HG03066 (cell line): ENCODE data around the gene OPCML.

ENCODE experiments used
- ATAC-seq: cut with Tn5 transposase; IDR thresholded peaks from one replicate; pipeline ENCODE4 v1.9.1; 2021; ENCODE audit warnings: low read depth; ENCODE audit not compliant: unreplicated experiment

The OPCML gene

DNA sequence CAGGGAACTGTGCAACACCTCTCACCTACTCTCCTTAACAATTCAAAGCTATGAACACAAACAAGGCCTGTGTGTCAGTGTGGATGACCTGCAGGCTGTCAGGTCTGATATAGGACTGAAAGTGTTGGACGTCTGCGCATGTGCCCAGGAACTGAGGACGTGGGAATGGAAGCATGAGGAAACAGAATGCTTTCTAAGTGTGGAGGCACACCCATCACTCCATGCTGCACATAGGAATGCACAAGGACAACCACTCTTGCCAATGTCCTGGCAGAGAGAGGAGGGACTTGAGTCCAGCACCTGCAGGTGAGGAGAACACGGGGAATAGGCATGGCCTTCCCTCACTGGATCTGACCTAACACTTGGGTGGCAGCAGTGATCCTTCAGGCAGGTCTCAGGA is 874.3 kb downstream of the OPCML start:
- ATAC-seq = no peak

DNA sequence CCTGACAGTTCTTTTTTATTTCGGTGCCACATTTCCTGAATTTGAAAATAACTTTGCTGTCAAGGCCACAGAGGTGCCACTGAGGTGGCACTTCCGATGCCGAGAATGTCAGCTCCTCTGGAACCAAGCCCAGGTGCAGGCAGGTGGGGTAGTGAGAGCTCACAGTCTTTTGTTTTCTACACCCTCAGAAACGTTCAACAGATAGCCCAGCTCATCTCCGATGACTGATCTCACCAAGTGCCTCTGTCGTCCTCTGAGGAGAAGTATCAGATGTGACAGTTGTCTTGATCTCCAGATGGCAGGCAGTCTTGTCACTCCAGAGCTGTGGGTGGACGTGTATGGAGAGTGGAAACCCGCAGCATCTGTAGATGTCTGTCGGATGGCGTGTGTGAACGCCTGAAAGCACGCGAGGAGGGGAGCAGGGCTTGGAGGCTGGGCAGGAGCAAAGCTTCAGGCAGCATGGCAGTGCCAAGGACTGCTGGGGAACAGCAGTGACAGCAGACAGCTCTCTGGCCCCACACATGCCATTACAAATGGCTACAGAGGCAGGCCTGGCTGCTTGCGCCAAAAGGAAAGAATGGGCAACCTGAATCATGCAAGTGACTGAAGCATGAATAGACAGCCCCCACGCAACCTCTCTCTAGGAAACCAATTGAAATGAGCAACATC is 877.0 kb downstream of the OPCML start:
- ATAC-seq = no peak

- no peak for ATAC-seq
Measured at GRCh38 chr11:132653237-132653636, 879.1 kb downstream of the OPCML start.

GRCh38 chr11:132650969-132651720 is 881.2 kb downstream of the OPCML start:
- ATAC-seq = no peak

- no peak for ATAC-seq
Measured at GRCh38 chr11:132649277-132649676, 883.0 kb downstream of the OPCML start.

DNA sequence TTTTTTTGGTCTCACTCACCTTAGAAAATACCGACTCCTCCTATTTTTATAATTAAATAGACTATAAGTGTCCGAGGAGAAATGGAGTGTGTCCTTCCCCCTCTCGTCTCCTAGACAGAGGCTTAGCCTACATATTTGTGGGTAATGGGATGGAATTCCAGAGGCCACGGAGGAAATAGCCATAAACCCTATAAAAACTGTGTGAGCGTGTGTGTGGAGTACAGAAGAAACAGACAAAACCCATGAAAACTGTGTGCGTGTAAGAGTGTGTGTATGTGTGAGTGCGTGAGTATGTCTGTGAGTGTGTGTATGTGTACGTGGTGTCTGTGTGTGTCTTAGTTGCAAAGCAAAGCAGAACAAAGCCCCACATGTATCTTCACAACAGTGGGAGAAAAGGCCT is 883.5 kb downstream of the OPCML start:
- no peak for ATAC-seq

- ATAC-seq = no peak
Measured at GRCh38 chr11:132646890-132647289, 885.4 kb downstream of the OPCML start.

- ATAC-seq = no peak
Measured at GRCh38 chr11:132644520-132645239, 887.6 kb downstream of the OPCML start.

- no peak for ATAC-seq
Measured at GRCh38 chr11:132643239-132643638, 889.1 kb downstream of the OPCML start.

- no peak for ATAC-seq
Measured at GRCh38 chr11:132640952-132641351, 891.3 kb downstream of the OPCML start.

- ATAC-seq = no peak
Measured at GRCh38 chr11:132639986-132640385, 892.3 kb downstream of the OPCML start.

GRCh38 chr11:132639403-132639802 is 892.9 kb downstream of the OPCML start:
- ATAC-seq = no peak

GRCh38 chr11:132638423-132638822 is 893.9 kb downstream of the OPCML start:
- no peak for ATAC-seq

GRCh38 chr11:132636523-132636922 is 895.8 kb downstream of the OPCML start:
- no peak for ATAC-seq

- ATAC-seq = no peak
Measured at GRCh38 chr11:132632641-132633124, 899.6 kb downstream of the OPCML start.

DNA sequence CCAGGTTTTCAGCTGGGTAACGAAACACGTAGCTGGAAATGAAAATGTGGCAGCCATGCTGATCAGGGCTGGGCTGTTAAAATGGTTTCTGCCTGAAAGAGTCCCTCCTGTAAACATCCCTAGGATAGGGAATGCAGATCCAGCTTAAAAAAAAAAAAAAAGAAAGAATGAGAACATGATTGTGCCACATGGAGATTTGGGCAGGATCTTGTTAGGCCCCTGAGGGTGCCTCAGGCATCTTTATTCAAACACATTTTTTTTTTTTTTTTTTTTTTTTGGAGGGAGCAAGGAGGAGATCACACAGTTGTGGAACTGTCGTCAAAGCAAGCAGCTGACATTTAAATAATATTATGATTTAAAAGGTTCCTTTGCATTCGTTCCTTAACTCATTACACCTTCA is 900.3 kb downstream of the OPCML start:
- no peak for ATAC-seq

DNA sequence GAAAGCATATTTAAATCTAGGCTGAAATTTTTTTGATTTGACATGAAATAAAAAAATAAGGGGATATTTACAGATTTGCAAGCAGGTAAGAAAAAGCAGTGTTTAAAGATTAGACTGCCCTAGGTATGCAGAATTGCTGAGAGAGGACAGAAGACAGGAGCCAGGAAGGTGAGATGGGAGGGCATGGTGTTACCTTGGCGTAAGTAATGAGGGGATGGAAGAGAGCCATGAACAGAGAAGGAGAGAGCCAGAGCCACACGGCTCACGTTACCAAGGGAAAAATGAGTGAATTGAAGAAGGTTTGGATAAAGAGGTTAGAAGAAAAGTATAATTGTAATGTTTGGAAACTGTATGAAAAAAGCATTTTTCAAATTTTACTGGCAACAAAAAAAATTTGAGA is 904.3 kb downstream of the OPCML start:
- ATAC-seq = no peak

DNA sequence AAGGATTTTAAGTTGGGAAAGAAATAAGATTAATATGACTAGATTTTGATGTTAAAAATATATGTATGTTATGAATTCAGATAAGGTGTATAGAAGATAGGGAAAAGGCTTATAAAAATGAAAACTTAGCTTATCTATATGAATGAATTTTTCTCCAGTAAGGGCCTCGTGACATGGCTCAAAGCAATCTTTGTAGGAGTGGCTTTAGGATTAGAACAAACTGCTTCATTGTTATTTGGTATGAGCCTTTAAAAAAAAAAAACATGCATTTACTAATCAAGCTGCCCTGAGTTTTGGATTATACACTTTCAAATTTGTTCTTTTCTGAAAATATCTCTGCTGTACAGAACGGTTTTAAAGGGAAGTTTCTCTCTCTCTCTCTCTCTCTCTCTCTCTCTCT is 905.9 kb downstream of the OPCML start:
- ATAC-seq = no peak

DNA sequence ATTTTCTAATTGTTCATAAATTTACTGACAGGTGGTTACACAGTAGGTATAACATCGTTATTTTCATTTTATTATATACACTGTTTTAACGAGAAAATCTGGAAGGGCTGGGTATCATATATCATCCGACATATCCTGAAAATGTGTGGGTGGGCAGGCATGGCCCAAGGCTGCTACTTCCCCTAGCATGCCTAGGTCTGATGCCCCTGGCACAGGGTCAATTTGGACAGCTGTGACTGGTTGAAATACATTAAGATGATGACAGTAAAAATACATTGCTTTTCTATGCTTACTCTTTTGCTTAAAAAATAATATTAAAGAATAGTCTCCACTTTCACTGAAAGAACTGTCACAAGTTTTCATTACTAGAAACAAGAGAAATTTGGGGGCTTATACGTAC is 908.8 kb downstream of the OPCML start:
- ATAC-seq = no peak

DNA sequence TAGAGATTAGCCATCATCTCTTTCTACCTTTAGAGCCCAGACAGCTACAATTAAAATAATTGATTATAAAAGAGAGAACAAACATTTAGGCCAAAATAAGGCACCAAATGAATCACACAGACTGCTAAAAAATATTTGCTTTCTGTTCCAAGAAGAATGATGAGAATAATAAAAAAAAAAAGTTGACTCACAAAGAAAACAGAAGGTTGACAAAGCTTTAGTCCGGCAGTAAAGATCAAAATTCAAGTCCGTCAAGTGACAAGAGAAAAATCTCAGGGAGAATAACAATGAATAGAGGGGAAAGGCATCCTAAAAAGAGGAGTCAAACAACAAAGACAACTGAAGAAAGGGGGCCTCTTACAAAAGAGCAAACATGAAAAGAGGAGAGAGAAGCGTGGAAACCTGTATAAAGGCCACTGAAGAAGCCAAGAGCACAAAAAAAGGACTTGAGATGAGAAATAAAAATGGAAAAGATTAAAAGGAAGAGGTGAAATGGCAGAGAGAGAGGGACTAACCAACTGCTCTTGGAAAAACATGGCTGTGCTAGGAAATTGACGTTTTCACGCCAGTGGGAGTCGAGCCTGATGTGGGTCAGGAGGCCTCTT is 910.2 kb downstream of the OPCML start:
- ATAC-seq = no peak

DNA sequence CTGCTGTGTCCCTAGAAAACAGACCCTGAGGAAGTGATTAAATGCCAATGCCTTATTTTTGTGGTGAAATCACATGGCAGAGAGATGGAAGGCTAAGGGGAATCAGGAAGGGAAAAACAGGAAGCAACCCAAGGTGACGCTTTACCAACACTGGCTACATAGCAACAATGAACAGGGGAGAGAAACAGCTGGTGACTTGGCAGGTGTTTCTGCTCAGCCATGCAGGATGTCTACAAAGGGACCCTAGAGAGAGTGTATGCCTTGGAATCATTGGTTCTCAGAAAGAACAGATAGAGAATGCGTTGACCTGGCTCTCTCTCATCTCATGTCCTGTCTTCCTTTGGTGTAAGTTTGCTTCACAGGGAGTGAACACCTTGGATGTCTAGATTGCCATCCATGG is 911.9 kb downstream of the OPCML start:
- no peak for ATAC-seq
